OCI-LY3 (cell line): ENCODE data around the gene ZNF487.

Experiments
- EZH2phosphoT487 ChIP-seq: fragments of 200-600 bp; shearing (Covaris generic); IDR thresholded peaks from 2 replicates; pipeline ENCODE4 v1.6.1; 2018; ENCODE audit warnings: antibody characterized with exemption, mixed run types, low read depth
- TF ChIP-seq, protein P1 (sequence below): fragments of 200-600, 300-600 bp; sonication (generic); IDR thresholded peaks from 2 replicates; pipeline ENCODE4 v1.5.1; 2014; ENCODE audit warnings: antibody characterized with exemption, low read length, low read depth

DNA sequence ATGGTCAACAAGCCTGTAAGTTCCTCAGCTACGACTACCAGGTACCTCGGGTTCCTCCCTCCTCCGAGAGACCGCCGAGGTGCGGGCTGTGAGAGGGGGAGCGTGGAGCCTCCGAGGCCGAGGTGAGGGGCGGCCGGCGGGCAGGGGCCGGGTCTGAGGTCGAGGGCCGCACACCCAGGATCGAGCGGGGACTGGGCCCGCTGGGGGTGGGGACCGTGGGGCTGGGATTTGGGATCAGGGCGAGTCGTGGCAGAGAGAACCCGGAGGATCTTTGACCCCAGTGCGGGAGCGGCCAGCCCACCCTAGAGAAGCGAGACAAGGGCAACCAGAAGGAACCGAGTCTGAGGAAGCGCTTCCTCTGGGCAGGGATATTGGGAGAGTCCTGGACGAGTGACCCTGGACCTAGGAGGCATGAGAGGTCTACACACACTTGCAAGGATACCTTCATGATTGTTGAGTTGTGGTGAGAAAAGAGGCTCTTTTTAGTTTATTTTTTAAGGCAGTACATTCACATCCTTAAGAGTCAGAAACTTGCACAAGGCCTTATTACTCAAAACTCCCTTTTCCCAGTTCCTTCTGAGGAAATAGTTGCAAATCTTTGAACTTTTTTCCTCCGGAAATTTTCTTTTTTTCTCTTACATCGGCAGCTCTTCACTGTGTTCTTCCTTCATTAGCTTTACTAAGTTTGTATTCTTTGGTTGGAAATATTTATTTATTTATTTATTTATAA lies 395 bp downstream of the ZNF487 start:
- TF ChIP-seq, protein P1, sequence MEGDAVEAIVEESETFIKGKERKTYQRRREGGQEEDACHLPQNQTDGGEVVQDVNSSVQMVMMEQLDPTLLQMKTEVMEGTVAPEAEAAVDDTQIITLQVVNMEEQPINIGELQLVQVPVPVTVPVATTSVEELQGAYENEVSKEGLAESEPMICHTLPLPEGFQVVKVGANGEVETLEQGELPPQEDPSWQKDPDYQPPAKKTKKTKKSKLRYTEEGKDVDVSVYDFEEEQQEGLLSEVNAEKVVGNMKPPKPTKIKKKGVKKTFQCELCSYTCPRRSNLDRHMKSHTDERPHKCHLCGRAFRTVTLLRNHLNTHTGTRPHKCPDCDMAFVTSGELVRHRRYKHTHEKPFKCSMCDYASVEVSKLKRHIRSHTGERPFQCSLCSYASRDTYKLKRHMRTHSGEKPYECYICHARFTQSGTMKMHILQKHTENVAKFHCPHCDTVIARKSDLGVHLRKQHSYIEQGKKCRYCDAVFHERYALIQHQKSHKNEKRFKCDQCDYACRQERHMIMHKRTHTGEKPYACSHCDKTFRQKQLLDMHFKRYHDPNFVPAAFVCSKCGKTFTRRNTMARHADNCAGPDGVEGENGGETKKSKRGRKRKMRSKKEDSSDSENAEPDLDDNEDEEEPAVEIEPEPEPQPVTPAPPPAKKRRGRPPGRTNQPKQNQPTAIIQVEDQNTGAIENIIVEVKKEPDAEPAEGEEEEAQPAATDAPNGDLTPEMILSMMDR = no peak
- no peak for TF ChIP-seq EZH2phosphoT487
